Measurements from ENCODE around the gene CDC42EP2.

CDC42EP2 gene

GRCh38 chr11:65314501-65315203 lies at the start of gene CDC42EP2:
Gene CDC42EP2 (plus strand): TSS chr11:65314866. CDS start chr11:65320899, 6,033 bp downstream.
- DNase-seq, result no peak

GRCh38 chr11:65266210-65266609 lies 48.5 kb upstream of the CDC42EP2 start:
- DNase-seq, result no peak

GRCh38 chr11:65274735-65275682 lies 39.7 kb upstream of the CDC42EP2 start:
- DNase-seq, result peak; percentile 44

- no peak for DNase-seq
Observed at GRCh38 chr11:65275906-65276305, 38.8 kb upstream of the CDC42EP2 start.

GRCh38 chr11:65277631-65278277 lies 36.9 kb upstream of the CDC42EP2 start:
- DNase-seq, result no peak

- DNase-seq, result no peak
Observed at GRCh38 chr11:65278356-65278755, 36.3 kb upstream of the CDC42EP2 start.

GRCh38 chr11:65279279-65279678 lies 35.4 kb upstream of the CDC42EP2 start:
- no peak for DNase-seq

- DNase-seq, result no peak
Observed at GRCh38 chr11:65279741-65280440, 34.8 kb upstream of the CDC42EP2 start.

- DNase-seq, result no peak
Observed at GRCh38 chr11:65280646-65281045, 34.0 kb upstream of the CDC42EP2 start.

- DNase-seq, result no peak
Observed at GRCh38 chr11:65286686-65287085, 28.0 kb upstream of the CDC42EP2 start.

GRCh38 chr11:65287601-65288000 lies 27.1 kb upstream of the CDC42EP2 start:
- no peak for DNase-seq

GRCh38 chr11:65288706-65289536 lies 25.7 kb upstream of the CDC42EP2 start:
- no peak for DNase-seq

GRCh38 chr11:65290448-65291165 lies 24.1 kb upstream of the CDC42EP2 start:
- DNase-seq, result no peak

- DNase-seq, result no peak
Observed at GRCh38 chr11:65291613-65292012, 23.1 kb upstream of the CDC42EP2 start.

- DNase-seq, result no peak
Observed at GRCh38 chr11:65292890-65293289, 21.8 kb upstream of the CDC42EP2 start.

GRCh38 chr11:65293909-65294381 lies 20.7 kb upstream of the CDC42EP2 start:
- no peak for DNase-seq

- no peak for DNase-seq
Observed at GRCh38 chr11:65295001-65295400, 19.7 kb upstream of the CDC42EP2 start.

GRCh38 chr11:65295571-65296341 lies 18.9 kb upstream of the CDC42EP2 start:
- DNase-seq, result no peak

- DNase-seq, result no peak
Observed at GRCh38 chr11:65297026-65297672, 17.5 kb upstream of the CDC42EP2 start.

GRCh38 chr11:65298131-65298535 lies 16.5 kb upstream of the CDC42EP2 start:
- no peak for DNase-seq
